NCI-H128 (cell line): ENCODE measurements around the gene TAF10.

Source experiments
- DNase-seq: peaks from one replicate; lab custom pipeline; 2025; ENCODE audit not compliant: unreplicated experiment; lab: John Stamatoyannopoulos, UW

Gene TAF10

DNA sequence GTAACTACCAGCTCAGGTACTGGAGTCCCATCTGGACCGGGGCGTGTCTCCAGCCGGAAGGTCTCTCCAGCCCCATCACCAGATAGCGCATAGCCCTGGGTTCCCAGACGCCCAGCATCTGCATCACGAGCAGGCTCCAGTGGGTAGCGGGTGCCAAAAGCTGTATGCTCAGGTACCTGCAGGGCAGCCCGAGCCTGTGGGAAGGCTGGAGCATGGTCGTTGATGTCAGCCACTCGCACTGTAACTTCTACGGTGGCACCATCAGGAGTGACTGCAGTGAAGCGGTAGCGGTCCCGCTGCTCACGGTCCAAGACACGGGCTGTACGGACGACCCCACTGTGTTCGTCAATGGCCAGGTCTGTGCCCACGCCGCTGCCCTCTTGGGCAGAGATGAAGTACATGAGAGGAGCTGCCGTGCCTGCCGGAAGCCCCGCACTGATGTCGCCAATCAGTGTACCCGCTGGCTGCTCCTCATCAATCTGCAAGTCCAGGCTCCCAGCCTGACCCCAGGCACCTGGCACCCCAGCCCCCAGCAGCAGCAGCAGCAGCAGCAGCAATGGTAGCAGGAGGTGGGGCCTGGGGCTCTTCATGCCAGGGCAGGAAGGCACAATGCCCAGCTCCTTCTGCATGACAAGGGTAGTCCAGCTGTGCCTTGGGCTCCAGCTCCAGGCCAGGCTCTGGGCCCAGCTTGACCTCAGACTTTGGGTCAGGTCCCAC, 29.1 kb upstream of the TAF10 start:
- DNase-seq: no peak

DNA sequence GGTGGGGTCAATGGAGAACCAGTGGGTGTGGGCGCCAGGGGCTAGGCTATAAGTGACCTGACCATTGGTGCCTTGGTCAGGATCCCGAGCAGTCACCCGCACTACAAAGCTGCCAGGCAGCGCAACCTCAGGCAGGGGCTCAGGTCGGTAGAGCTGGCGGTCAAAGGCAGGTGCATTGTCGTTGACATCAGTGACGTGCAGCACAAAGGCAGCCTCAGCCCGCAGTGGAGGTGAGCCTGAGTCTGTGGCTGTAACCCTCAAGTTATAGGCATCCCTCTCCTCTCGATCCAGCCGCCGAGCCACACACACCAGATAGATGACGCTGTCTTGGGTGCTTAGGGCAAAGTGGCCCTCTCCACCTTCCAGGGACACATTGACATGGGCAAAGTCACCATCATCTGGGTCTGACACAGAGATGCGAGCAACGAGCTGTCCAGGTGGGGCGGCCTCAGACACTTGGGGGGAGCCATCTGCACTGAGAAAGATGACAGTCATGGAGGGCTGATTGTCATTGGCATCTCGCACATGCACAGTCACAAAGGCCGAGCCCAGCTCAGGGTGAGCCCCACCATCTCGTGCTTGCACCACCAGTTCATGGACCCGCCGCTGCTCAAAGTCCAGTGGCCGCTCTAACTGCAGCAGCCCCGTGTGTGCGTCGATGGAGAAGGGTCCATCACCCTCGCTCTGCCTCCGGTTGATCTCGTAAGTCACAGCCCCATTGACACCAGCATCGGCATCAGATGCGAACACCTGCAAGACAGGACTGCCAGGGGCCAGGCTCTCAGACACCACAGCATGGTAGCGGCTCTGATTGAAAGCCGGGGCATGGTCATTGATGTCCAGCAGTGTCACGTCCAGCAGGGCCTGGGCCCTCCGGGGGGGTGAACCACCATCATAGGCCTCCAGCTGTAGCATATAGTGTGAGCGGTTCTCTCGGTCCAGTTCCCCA, 28.3 kb upstream of the TAF10 start:
- no peak for DNase-seq

- DNase-seq: no peak
Measured at GRCh38 chr11:6638429-6638828, 26.4 kb upstream of the TAF10 start.

- DNase-seq: no peak
Measured at GRCh38 chr11:6637871-6638270, 25.9 kb upstream of the TAF10 start.

DNA sequence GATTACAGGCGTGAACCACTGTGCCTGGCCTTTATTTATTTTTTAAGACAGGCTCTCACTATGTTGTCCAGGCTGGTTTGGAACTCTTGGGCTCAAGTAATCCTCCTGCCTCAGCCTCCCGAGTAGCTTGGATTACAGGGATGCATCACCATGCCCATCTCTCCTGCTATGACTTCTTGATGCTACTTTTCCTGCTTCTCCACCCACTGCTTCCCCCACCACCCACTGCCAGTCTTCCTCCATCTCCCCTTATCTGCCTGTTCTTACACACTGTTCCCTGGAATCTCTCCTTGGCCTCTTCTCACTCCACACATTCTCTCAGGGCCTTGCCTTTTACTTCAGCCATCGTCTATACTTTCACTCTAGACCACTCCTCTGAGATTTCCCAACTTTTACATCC, 24.5 kb upstream of the TAF10 start:
- DNase-seq: no peak

GRCh38 chr11:6635082-6635932, 23.3 kb upstream of the TAF10 start:
- no peak for DNase-seq

GRCh38 chr11:6634534-6634933, 22.5 kb upstream of the TAF10 start:
- DNase-seq: no peak

DNA sequence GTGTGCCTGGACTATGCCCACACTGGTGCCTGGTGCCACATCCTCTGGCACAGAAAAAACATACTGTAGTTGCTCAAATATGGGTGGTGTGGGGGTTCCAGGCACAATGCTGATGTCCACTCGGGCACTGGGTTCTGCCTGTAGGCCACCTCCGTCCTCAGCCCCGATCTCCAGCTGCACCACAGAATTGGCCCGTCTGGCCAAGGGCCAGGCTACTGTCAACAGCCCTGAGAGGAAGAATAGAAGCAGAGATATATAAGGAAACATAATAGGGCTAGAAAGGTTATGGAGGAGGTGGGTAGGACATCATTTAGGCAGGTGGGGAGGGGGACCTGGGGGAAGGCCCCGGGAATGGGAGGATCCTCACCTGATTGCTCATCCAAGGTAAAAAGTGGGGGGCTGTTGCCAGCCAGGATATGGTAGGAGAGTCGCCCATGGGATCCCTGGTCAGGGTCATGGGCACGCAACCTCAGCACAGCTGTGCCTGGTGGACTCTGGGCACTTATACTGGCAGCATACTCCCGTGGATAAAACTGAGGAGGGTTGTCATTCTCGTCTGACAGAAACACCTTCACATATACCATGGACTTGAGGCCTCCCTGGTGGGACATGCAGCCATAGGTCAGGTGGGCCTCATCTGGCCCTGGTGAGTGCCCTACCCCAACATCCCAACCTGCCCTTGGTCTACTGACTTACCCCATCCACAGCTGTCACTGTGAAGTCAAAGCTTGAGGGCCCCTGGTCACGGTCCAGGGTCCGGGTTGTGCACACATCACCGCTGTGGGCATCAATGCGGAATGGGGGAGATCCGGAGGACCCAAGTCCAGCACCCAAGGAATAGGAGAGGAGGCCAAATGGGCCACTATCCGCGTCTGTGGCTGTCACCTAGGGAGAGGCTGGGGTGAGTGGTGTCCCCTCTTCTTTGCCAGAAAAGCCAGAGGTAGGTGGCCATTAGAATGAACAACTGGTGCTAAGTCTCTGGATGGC, 21.7 kb upstream of the TAF10 start:
- no peak for DNase-seq

DNA sequence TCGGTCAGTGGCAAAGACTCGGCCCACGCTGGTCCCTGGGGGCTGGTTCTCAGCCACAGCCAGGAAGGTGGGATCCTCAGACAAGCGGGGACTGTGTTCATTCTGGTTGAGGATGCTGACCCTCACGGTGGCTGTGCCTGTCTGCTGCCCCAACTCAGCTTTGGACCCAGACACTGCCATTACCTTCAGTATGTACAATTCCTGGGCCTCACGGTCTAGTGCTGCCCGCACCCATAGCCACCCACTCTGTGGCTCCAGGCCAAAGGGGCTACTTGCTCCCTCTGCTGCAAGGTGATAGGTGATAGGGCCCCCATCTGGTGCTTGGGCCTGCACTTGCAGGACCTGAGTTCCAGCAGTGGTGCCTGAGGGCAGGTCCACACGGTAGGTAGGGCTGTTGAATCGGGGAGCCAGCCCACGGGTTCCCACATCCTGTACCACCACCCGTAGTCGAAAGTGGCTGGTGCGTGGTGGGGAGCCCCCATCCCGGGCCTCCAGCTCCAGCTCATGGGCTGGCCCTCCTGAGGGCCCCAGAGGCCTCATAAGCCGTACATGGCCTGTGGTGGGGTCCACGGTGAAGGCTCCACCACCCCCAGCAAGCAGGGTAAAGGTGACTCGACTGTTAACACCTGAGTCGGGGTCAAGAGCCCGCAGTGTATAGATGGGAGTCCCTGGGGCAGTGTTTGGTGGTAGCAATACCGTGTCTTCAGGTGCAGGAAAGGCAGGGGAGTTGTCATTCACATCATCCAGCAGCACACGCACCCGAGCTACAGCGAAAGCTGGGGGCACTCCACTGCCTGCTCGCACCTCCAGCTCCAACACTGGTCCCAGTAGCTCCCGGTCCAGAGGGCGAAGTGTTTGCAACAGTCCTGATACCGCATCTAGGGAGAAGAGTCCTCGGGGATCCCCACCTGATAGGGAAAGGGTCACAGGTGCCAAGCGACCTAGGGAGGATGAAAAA, 20.4 kb upstream of the TAF10 start:
- DNase-seq: no peak

- DNase-seq: no peak
Measured at GRCh38 chr11:6631361-6631890, 19.4 kb upstream of the TAF10 start.

DNA sequence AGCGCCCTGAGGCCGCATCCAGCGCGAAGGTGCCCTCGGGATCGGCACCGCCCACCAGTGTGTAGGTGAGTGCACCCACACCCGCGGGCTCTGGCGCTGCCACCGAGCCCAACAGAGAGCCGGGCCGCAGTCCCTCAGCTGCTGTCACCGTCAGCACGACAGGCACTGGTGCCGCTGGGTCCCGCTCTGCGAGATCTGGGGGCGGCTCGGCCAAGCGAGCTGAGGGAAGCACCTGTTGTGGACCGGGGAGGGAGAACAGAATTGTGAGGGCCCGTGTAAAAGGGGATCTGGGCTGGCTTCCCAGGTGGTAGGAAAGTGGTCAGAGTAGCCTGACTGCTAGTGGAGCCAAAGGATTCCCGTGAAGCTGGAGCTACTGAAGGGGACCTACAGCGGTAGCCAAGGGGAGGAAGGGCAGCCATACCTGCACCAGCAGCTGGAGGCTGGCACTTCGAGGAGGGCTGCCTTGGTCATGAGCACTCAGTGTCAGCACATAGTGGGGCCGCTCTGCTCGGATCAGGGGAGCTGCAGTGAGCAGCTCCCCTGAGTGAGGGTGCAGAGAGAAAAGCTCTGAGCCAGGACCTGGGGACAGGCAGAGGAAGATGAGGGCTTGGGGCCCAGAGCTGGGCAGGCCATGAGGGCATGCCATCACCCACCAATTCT, 18.7 kb upstream of the TAF10 start:
- no peak for DNase-seq

- DNase-seq: no peak
Measured at GRCh38 chr11:6629892-6630631, 18.0 kb upstream of the TAF10 start.

DNA sequence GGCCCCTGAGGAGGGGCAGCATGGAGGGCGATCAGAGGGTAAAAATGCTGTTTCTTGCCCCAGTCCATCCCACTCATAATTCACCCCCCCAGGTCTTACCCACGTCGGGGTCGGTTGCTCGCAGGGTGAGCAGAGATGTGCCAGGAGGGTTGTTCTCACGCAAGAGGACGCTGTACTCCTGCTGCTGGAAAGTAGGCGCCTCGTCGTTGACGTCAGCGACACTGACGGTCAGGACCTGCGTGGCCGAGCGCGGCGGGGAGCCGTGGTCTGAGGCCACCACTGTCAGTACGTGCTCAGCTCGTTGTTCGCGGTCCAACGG, 17.5 kb upstream of the TAF10 start:
- no peak for DNase-seq

- no peak for DNase-seq
Measured at GRCh38 chr11:6628526-6628925, 16.5 kb upstream of the TAF10 start.

DNA sequence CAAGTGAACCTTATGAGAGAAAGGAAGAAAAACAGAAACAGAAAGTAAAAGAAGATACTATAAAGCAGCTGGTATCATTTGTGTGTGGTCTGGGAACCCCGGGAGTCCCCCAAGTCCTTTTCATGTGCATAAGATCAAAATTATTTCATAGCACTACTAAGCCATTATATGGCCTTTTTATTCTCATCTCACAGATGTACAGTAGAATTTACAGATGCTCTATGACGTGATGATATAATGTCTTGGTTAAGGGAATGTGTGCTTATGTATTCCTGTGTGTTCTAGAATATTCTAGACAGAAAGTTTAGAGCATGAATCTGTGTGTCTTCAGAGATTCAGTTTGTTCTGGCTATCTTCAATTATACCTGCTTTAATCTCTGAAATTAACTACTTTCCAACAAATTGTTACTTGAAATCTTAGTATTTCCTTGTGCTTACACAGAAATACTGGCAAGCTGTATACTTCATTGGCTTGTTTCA, 15.8 kb upstream of the TAF10 start:
- DNase-seq: no peak

GRCh38 chr11:6626971-6627761, 15.2 kb upstream of the TAF10 start:
- no peak for DNase-seq
